ENCODE measurements around the gene LCLAT1. TPM values are rescaled to one million over a fixed set of nuclear protein-coding genes. Genes with fewer than 3 reads are reported as not detected.

Gene LCLAT1
- total and polyA plus RNA-seq, 12 donors: 1.9 to 23.0 (median 14.6) TPM

- Histone ChIP-seq H3K4me1 (replicated peaks in 1 of 2) (peaks cover 0 to 12% of the 10 kb centered on the region in 2 donors), H3K27me3 (no peaks in the 10 kb centered on the region), H3K4me3 (no peak overlapping the region), H3K9me3 (replicated peaks in 1 of 3) (no peaks in the 10 kb centered on the region), H3K36me3 (replicated peaks in 1 of 2) (no peaks in the 10 kb centered on the region), H3K27ac (no peak overlapping the region)
- no peak for TF ChIP-seq POLR2A (IDR thresholded peaks at IDR 0.05)
- TF ChIP-seq, protein P1, sequence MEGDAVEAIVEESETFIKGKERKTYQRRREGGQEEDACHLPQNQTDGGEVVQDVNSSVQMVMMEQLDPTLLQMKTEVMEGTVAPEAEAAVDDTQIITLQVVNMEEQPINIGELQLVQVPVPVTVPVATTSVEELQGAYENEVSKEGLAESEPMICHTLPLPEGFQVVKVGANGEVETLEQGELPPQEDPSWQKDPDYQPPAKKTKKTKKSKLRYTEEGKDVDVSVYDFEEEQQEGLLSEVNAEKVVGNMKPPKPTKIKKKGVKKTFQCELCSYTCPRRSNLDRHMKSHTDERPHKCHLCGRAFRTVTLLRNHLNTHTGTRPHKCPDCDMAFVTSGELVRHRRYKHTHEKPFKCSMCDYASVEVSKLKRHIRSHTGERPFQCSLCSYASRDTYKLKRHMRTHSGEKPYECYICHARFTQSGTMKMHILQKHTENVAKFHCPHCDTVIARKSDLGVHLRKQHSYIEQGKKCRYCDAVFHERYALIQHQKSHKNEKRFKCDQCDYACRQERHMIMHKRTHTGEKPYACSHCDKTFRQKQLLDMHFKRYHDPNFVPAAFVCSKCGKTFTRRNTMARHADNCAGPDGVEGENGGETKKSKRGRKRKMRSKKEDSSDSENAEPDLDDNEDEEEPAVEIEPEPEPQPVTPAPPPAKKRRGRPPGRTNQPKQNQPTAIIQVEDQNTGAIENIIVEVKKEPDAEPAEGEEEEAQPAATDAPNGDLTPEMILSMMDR (IDR thresholded peaks at IDR 0.05): no peak
- intact Hi-C loops (cut with DNase I): loop anchor here in 1 of 2 donors (10.0 kb wide), 1 partner anchor 208 kb away; the partner anchor contains the start of gene LBH
- DNase-seq: no peak
Observed at GRCh38 chr2:30443081-30443480, 4.0 kb upstream of the LCLAT1 start.

GRCh38 chr2:30444273-30444672, 2.8 kb upstream of the LCLAT1 start:
- WGBS, 4 donors: 52 to 62% (median 59%) methylated on average over 3 of the region's 3 CpGs
- Histone ChIP-seq H3K27me3 (no peaks in the 10 kb centered on the region), H3K36me3 (replicated peaks in 1 of 2) (no peaks in the 10 kb centered on the region), H3K27ac (peak overlapping the region in 1 of 5 donors; percentile 3), H3K9me3 (replicated peaks in 1 of 3) (no peaks in the 10 kb centered on the region), H3K4me1 (replicated peaks in 1 of 2) (peaks cover 0 to 15% of the 10 kb centered on the region in 2 donors), H3K4me3 (no peak overlapping the region)
- peak in 1 of 7 donors; percentile 35 for DNase-seq
- no peak for TF ChIP-seq POLR2A (IDR thresholded peaks at IDR 0.05)
- TF ChIP-seq, protein P1 (IDR thresholded peaks at IDR 0.05): no peak
- intact Hi-C loops (cut with DNase I): loop anchor here in 1 of 2 donors (10.0 kb wide), 1 partner anchor 209 kb away; the partner anchor contains the start of gene LBH

DNA sequence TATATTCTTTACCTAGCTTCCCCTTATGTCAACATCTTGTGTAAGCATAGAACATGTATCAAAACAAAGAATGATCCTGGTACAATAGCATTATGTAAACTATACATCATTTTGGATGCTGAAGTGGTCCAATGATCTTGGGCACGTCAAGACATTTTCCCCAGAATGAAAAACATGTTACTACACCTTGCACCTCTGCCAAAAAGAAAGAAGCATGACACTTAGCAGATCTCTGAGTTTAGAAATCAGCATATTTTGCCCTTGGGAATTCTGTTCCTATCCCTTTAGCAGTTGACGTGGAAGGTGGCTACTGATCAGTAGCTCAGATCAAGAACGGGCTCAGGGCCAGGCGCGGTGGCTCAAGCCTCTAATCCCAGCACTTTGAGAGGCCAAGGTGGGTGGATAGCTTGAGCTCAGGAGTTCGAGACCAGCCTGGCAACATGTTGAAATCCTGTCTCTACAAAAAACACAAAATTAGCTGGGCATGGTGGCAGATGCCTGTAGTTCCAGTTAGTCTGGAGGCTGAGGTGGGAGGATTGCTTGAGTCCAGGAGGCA, 1.7 kb upstream of the LCLAT1 start:
- H3K4me1 ChIP-seq (replicated peaks in 1 of 2): peaks cover 0 to 15% of the 10 kb centered on the region in 2 donors
- no peak for TF ChIP-seq POLR2A (IDR thresholded peaks at IDR 0.05)
- TF ChIP-seq, protein P1 (IDR thresholded peaks at IDR 0.05): no peak
- 79 to 95% (median 83%) methylated on average over 6 of the region's 6 CpGs for WGBS, 4 donors
- H3K36me3 ChIP-seq (replicated peaks in 1 of 2): no peaks in the 10 kb centered on the region
- intact Hi-C loops (cut with DNase I): loop anchor here in 1 of 2 donors (10.0 kb wide), 1 partner anchor 211 kb away; the partner anchor contains the start of gene LBH
- H3K4me3 ChIP-seq: no peak overlapping the region
- no peaks in the 10 kb centered on the region for H3K27me3 ChIP-seq
- DNase-seq: no peak
- H3K9me3 ChIP-seq (replicated peaks in 1 of 3): no peaks in the 10 kb centered on the region
- H3K27ac ChIP-seq: no peak overlapping the region

GRCh38 chr2:30446602-30447148, 371 bp upstream of the LCLAT1 start:
- peak overlapping the region in 3 of 5 donors; percentile 59 to 77 (median 61) for H3K27ac ChIP-seq
- intact Hi-C loops (cut with DNase I): loop anchor here in 1 of 2 donors (10.0 kb wide), 1 partner anchor 212 kb away; the partner anchor contains the start of gene LBH
- peaks cover 0 to 15% of the 10 kb centered on the region in 2 donors for H3K4me1 ChIP-seq (replicated peaks in 1 of 2)
- no peak for DNase-seq
- H3K27me3 ChIP-seq: no peaks in the 10 kb centered on the region
- WGBS, 4 donors: 2 to 4% (median 3%) methylated on average over 10 to 12 of the region's 12 CpGs
- H3K9me3 ChIP-seq (replicated peaks in 1 of 3): no peaks in the 10 kb centered on the region
- H3K4me3 ChIP-seq: peak overlapping the region; percentile 30 to 96 (median 69)
- H3K36me3 ChIP-seq (replicated peaks in 1 of 2): no peaks in the 10 kb centered on the region
- no peak for TF ChIP-seq POLR2A (IDR thresholded peaks at IDR 0.05)
- TF ChIP-seq, protein P1 (IDR thresholded peaks at IDR 0.05): no peak

Data from adrenal gland (tissue), 12 donors.